Measurements from ENCODE around the gene LKAAEAR1. TPM values are rescaled to one million over a fixed set of nuclear protein-coding genes. Genes with fewer than 3 reads are reported as not detected.

Gene LKAAEAR1
- total and polyA plus RNA-seq, 2 of the 13 experiments (the other 11 are each of a cell fraction or from before 2014, with no cell fraction given): not detected

DNA sequence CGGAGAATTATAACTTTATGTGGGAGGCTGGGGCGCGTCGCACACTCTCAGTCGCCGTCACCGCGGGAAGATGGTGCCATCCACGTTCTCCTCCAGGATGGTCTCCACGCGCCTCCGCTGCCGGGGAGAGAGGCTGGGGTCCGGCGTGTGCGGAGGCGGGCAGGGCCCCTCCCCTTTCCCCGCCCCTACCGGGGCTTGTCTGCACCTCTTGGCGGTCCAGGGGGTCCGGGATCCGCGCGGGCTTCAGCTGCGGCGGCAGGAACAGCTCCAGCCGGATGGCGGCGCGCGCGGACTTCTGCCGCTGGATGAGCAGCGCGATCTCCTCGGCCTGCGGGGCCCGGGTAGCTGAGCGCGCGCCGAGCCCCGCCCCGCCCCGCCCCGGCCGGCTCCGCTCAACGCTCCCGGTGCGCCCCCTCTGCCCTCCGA, 807 bp downstream of the LKAAEAR1 start (continued):
- TF ChIP-seq, protein P1, sequence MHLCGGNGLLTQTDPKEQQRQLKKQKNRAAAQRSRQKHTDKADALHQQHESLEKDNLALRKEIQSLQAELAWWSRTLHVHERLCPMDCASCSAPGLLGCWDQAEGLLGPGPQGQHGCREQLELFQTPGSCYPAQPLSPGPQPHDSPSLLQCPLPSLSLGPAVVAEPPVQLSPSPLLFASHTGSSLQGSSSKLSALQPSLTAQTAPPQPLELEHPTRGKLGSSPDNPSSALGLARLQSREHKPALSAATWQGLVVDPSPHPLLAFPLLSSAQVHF (CRISPR knock-in tag; IDR thresholded peaks at IDR 0.05): no peak
- no peak for TF ChIP-seq NFE2L1 (CRISPR knock-in tag; IDR thresholded peaks at IDR 0.05; ENCODE audit: borderline replicate concordance)
- no peak for TF ChIP-seq DMTF1 (CRISPR knock-in tag; IDR thresholded peaks at IDR 0.05)
- no peak for TF ChIP-seq ISL2 (CRISPR knock-in tag; IDR thresholded peaks at IDR 0.05)
- no peak; the same call in 1 of the 2 replicates for TF ChIP-seq SAFB2 (CRISPR knock-in tag; IDR thresholded peaks at IDR 0.05; ENCODE audit: borderline replicate concordance, low read depth)
- TF ChIP-seq, protein P2, sequence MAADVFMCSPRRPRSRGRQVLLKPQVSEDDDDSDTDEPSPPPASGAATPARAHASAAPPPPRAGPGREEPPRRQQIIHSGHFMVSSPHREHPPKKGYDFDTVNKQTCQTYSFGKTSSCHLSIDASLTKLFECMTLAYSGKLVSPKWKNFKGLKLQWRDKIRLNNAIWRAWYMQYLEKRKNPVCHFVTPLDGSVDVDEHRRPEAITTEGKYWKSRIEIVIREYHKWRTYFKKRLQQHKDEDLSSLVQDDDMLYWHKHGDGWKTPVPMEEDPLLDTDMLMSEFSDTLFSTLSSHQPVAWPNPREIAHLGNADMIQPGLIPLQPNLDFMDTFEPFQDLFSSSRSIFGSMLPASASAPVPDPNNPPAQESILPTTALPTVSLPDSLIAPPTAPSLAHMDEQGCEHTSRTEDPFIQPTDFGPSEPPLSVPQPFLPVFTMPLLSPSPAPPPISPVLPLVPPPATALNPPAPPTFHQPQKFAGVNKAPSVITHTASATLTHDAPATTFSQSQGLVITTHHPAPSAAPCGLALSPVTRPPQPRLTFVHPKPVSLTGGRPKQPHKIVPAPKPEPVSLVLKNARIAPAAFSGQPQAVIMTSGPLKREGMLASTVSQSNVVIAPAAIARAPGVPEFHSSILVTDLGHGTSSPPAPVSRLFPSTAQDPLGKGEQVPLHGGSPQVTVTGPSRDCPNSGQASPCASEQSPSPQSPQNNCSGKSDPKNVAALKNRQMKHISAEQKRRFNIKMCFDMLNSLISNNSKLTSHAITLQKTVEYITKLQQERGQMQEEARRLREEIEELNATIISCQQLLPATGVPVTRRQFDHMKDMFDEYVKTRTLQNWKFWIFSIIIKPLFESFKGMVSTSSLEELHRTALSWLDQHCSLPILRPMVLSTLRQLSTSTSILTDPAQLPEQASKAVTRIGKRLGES (CRISPR knock-in tag; IDR thresholded peaks at IDR 0.05; ENCODE audit: borderline replicate concordance): no peak
- no peak for TF ChIP-seq ZSCAN5A (CRISPR knock-in tag; IDR thresholded peaks at IDR 0.05; ENCODE audit: borderline replicate concordance)
- TF ChIP-seq SP5 (CRISPR knock-in tag; IDR thresholded peaks at IDR 0.05; ENCODE audit: borderline replicate concordance, low read depth): 0 out of 2 replicates have a peak, but pooled peaks have one; percentile 67
- TF ChIP-seq ZFP90 (CRISPR knock-in tag; IDR thresholded peaks at IDR 0.05; ENCODE audit: borderline replicate concordance): no peak
- TF ChIP-seq KMT2B (CRISPR knock-in tag; IDR thresholded peaks at IDR 0.05): no peak
- TF ChIP-seq KDM3A (CRISPR knock-in tag; IDR thresholded peaks at IDR 0.05; ENCODE audit: low read depth): peak; percentile 53; the same call in 1 of the 2 replicates
- TF ChIP-seq ZNF589 (CRISPR knock-in tag; conservative IDR thresholded peaks at IDR 0.05): no peak
- TF ChIP-seq SMAD9 (CRISPR knock-in tag; IDR thresholded peaks at IDR 0.05): no peak
- TF ChIP-seq ZNF207 (IDR thresholded peaks at IDR 0.05; ENCODE audit: borderline replicate concordance): no peak
- no peak for TF ChIP-seq ZNF879 (CRISPR knock-in tag; IDR thresholded peaks at IDR 0.05)
- TF ChIP-seq TRIM24 (CRISPR knock-in tag; IDR thresholded peaks at IDR 0.05): no peak
- no peak for TF ChIP-seq ZFP36 (IDR thresholded peaks at IDR 0.05; ENCODE audit: borderline replicate concordance, low read depth, low read length, partially characterized antibody)
- no peak for TF ChIP-seq ZC3H13 (CRISPR knock-in tag; IDR thresholded peaks at IDR 0.05)
- TF ChIP-seq ONECUT2 (CRISPR knock-in tag; IDR thresholded peaks at IDR 0.05): no peak
- TF ChIP-seq ZNF431 (CRISPR knock-in tag; IDR thresholded peaks at IDR 0.05; ENCODE audit: borderline replicate concordance, low read depth): no peak
- no peak for TF ChIP-seq PRMT3 (CRISPR knock-in tag; IDR thresholded peaks at IDR 0.05; ENCODE audit: borderline replicate concordance, low read depth)
- TF ChIP-seq ZNF30 (CRISPR knock-in tag; IDR thresholded peaks at IDR 0.05): no peak
- TF ChIP-seq CEBPB (IDR thresholded peaks at IDR 0.05; ENCODE audit: borderline replicate concordance, low read depth, low read length): no peak
- no peak for TF ChIP-seq RFXAP (CRISPR knock-in tag; IDR thresholded peaks at IDR 0.05; ENCODE audit: borderline replicate concordance)
- TF ChIP-seq ZNF570 (CRISPR knock-in tag; IDR thresholded peaks at IDR 0.05; ENCODE audit: borderline replicate concordance): no peak

Measured in HepG2 (cell line).